Cardiac septum (tissue), 1 donor: ENCODE measurements around the gene OR7C2. TPM values are rescaled to one million over a fixed set of nuclear protein-coding genes. Genes with fewer than 3 reads are reported as not detected.

Experiments
- DNase-seq: peaks from one replicate; pipeline ENCODE4 v3.0.0-alpha.2; 2020; ENCODE audit warnings: low spot score
- intact Hi-C: fragments of 100-400 bp; cut with DNase I; formaldehyde crosslinking; loops from one replicate; pipeline ENCODE4 v1.14.0; 2022
- total RNA-seq: library from RNA; stranded (reverse); fragmentation: NEBNext Ultra II Directional; extraction: Animal tissue kit (Norgen Biotek cat#: 25700); gene quantifications from one replicate; pipeline ENCODE4 v1.2.1, GENCODE V29; 2021
- donor health status: DM: no; HTN: no; CAD: no.

OR7C2 gene
- total RNA-seq, 1 donor from 2014 or later: not detected

DNA sequence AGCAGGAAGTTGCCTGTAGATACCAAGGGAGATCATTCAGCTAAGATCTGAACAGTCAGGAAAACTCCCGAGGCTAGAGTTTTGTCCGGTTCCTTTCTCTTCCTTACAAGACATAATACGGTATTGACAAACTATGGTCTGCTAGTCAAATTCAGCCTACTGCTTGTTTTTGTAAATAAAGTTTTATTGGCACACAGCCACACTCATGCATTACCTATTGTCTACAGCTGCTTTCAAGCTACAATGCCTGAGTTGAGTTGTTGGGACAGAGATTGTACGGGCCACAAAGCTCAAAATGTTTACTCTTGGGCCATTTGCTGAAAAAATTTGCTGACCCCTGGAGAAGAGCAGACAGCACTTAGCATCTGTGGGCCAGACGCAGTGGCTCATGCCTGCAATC, 35.8 kb downstream of the OR7C2 start:
- DNase-seq: no peak
- intact Hi-C loops: no loop called here

- DNase-seq: no peak
- intact Hi-C loops: no loop called here
Measured at GRCh38 chr19:14978161-14978776, 37.0 kb downstream of the OR7C2 start.

- intact Hi-C loops: no loop called here
- DNase-seq: no peak
Measured at GRCh38 chr19:14979476-14980255, 38.4 kb downstream of the OR7C2 start, which contains the start of gene SLC1A6. SLC1A6 (minus strand) TSS chr19:14979864; CDS start chr19:14972910, 6,954 bp downstream.

GRCh38 chr19:14985133-14985532, 43.8 kb downstream of the OR7C2 start:
- intact Hi-C loops: no loop called here
- DNase-seq: no peak

Other genes starting within 250 kb of the OR7C2 start
- 2.5 TPM for gene ADGRE2, start 162.9 kb upstream of the OR7C2 start, total RNA-seq
- gene OR7A5, start 106.3 kb upstream of the OR7C2 start, total RNA-seq: not detected
- gene OR7C1, start 106.3 kb upstream of the OR7C2 start, total RNA-seq: 0.03 TPM
- gene OR7A10, start 92.6 kb upstream of the OR7C2 start, total RNA-seq: not detected
- gene OR7A17, start 55.4 kb upstream of the OR7C2 start, total RNA-seq: not detected
- not detected for gene SLC1A6, start 38.4 kb downstream of the OR7C2 start, total RNA-seq
- gene CASP14, start 108.0 kb downstream of the OR7C2 start, total RNA-seq: not detected
- not detected for gene OR1I1, start 140.7 kb downstream of the OR7C2 start, total RNA-seq
- gene SYDE1, start 165.9 kb downstream of the OR7C2 start, total RNA-seq: 16.4 TPM